GM18909 (cell line): ENCODE data around the gene CD79B.
"Not testable (repeated sequence)": the region's sequence is repeated elsewhere in the genome, so short reads cannot be mapped to it uniquely, and the experiment has no call there.

Experiments
- ATAC-seq: cut with Tn5 transposase; IDR thresholded peaks from one replicate; pipeline ENCODE4 v1.9.1; 2021; ENCODE audit warnings: mild to moderate bottlenecking; ENCODE audit not compliant: unreplicated experiment, poor library complexity

The CD79B gene

GRCh38 chr17:63934183-63935112 lies 2.3 kb upstream of the CD79B start:
- no peak for ATAC-seq

GRCh38 chr17:63933598-63933997 lies 1.5 kb upstream of the CD79B start:
- no peak for ATAC-seq

- peak; percentile 8 for ATAC-seq
Observed at GRCh38 chr17:63932721-63933120, 590 bp upstream of the CD79B start.

GRCh38 chr17:63930951-63931575 lies 1.1 kb downstream of the CD79B start:
- peak; percentile 47 for ATAC-seq

GRCh38 chr17:63929860-63930766 lies 2.0 kb downstream of the CD79B start:
- no peak for ATAC-seq

GRCh38 chr17:63928966-63929695 lies 3.0 kb downstream of the CD79B start:
- ATAC-seq: no peak

- no peak for ATAC-seq
Observed at GRCh38 chr17:63928172-63928666, 3.9 kb downstream of the CD79B start.

- no peak for ATAC-seq
Observed at GRCh38 chr17:63927464-63928171, 4.5 kb downstream of the CD79B start.

GRCh38 chr17:63926164-63926563 lies 6.0 kb downstream of the CD79B start:
- no peak for ATAC-seq

GRCh38 chr17:63925615-63926014 lies 6.5 kb downstream of the CD79B start:
- peak; percentile 34 for ATAC-seq

GRCh38 chr17:63922402-63922801 lies 9.7 kb downstream of the CD79B start:
- ATAC-seq: peak; percentile 56

- ATAC-seq: not testable (repeated sequence)
Observed at GRCh38 chr17:63920779-63921178, 11.4 kb downstream of the CD79B start.

GRCh38 chr17:63920050-63920449 lies 12.1 kb downstream of the CD79B start:
- not testable (repeated sequence) for ATAC-seq

GRCh38 chr17:63919311-63919723 lies 12.8 kb downstream of the CD79B start:
- ATAC-seq: peak; percentile 54

GRCh38 chr17:63918789-63919305 lies 13.3 kb downstream of the CD79B start, which contains the start of gene GH1:
GH1 (minus strand) TSS chr17:63918839; CDS start chr17:63918776, 63 bp downstream.
- ATAC-seq: not testable (repeated sequence)

- no peak for ATAC-seq
Observed at GRCh38 chr17:63918305-63918704, 13.8 kb downstream of the CD79B start.

- ATAC-seq: no peak
Observed at GRCh38 chr17:63917646-63918045, 14.5 kb downstream of the CD79B start.

GRCh38 chr17:63917206-63917605 lies 14.9 kb downstream of the CD79B start:
- not testable (repeated sequence) for ATAC-seq
